GM03348 (cell line): ENCODE measurements around the gene HOXA2.

ENCODE experiments used
- DNase-seq: peaks from one replicate; pipeline ENCODE4 v3.0.0; 2012; ENCODE audit warnings: low spot score

Gene HOXA2

DNA sequence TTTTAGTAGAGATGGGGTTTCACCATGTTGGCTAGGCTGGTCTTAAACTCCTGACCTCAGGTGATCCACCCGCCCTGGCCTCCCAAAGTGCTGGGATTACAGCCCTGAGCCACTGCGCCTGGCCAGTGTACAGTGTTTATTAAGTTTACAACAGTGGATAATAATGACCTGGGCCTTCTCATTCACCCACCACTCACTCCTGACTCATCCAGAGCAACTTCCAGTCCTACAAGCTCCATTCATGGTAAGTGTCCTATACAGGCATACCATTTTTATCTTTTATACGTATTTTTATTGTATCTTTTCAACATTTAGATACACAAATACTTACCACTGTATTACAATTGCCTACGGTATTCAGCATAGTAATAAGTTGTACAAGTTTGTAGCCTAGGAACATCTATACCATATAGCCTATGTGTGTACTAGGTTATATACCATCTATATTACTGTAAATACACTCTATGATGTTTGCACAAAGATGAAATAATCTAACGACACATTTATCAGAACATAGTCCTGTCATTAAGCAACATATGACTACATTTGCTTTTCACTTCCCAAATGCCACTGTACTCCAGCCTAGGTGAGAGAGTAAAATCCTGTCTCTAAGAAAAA lies 23.8 kb downstream of the HOXA2 start:
- DNase-seq, result no peak

GRCh38 chr7:27073076-27073475 lies 29.4 kb downstream of the HOXA2 start:
- no peak for DNase-seq

DNA sequence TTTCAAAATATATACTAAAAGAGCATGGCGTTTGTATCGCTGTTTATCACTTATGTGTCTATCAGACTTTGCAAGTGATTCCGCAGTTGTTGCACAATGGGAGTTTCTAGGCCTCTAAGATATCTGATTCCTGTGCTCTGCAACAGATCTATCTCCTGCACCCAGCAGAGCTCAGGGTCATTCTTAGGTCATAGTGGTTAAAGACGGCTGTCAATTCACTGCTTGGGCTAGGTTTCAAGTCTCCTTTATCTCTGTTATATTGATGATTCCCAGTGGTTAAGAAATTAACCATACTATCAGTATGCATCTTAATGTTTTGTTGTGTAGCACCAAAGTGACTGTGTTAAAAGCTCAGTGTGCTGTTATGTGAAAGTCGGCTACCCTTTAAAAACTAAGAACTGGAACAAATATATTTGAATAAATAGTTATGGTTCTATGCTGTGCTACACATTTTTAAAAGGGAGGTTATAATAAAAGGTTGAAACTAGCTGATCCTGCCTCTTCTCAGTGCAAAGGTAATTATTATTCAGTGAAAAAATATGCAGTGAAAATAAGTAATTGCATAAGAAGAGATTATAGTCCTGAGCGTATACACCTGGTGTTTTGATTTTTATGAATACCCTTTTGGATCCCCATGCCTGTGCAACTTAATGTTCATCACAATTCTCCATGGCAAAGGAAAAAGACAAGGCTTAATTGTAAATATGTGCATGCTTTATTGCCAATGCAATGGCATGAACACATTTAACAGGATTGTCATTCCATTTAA lies 30.7 kb downstream of the HOXA2 start:
- no peak for DNase-seq

- no peak for DNase-seq
Observed at GRCh38 chr7:27068259-27068658, 34.2 kb downstream of the HOXA2 start.

DNA sequence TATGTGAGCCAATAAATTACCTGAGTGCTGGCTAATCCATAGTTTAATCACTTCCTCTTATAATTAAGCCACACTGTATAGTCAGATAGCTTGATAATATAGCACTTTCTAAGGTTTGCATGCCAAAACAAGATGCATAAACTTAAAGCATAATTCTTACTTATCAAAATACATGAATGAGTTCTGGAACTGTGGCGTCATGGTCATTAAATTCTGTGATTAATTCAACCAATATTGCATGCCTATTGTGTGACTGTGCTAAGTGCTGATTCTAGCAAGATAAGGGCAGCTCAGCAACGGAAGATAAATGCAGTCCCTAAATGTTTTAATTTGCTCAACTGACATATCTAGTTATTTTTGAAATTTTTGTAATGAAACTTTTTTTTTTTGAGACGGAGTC lies 36.3 kb downstream of the HOXA2 start:
- DNase-seq, result peak; percentile 46

DNA sequence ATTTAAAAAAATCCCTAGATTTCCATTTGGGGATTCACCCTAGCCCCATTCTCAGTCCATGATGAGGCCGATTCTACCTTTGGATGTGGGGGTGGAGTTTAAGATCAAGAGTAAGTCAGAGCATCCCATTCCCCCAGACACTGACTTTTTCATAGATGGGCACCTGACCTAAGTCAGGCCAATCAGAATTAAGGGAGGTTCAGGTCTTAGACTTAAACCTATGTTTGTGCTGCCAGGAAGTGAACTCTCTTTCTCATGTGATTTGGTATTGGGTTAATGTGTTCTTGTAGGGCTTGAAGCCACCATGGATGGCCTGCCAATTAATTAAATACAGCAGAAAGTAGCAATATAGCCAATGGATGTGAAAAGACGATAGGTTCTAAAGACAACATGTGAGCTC lies 36.8 kb downstream of the HOXA2 start:
- no peak for DNase-seq

- no peak for DNase-seq
Observed at GRCh38 chr7:27064661-27065060, 37.8 kb downstream of the HOXA2 start.

GRCh38 chr7:27064159-27064558 lies 38.3 kb downstream of the HOXA2 start:
- DNase-seq, result peak; percentile 23

DNA sequence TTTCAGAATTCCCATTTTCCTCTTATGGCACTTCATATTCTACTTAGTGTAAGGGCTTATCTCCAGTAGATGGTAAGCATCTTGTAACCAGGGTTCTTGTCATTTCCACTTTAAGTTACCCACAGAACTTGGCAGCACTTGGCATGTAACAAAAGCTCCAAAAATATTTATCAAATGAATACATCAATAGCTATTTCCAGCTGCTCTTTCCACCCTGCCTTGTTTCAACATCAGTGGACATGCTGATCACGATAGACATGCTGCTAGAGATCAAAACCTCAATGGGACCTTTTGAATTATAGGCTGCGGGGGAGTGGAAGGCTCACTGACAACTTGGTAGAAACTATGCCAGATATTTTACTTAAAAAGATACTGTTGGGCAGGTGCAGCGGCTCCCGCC lies 39.5 kb downstream of the HOXA2 start:
- no peak for DNase-seq

- DNase-seq, result no peak
Observed at GRCh38 chr7:27053153-27053552, 49.3 kb downstream of the HOXA2 start.

GRCh38 chr7:27051451-27051850 lies 51.0 kb downstream of the HOXA2 start:
- no peak for DNase-seq
